ENCODE data around the gene BTG4. TPM values are rescaled to one million over a fixed set of nuclear protein-coding genes. Genes with fewer than 3 reads are reported as not detected.

Gene BTG4
- total and polyA plus RNA-seq, 2 experiments from 2014 or later = not detected

DNA sequence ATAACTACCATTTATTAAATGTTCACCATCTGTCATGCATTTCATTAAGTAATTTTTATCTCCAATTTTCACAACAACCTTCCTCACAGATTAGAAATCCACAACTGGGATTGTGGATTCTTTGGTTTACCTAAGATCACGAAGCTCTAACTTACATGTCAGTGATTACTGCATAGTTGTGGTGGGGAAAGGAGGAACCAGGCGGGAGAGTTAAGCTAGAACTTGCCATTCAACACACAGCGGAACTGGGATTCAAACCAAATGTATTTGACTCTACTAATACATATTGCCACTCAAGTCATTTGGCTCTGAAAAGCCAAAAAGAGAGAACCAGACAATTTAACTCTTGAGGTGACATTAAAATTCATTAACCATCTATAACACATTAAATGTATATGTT is 17.9 kb upstream of the BTG4 start:
- no peak overlapping the region for H3K27ac ChIP-seq
- no peak overlapping the region for H3K4me3 ChIP-seq
- no peaks in the 10 kb centered on the region for H3K9me2 ChIP-seq (replicated peaks; ENCODE audit: insufficient read depth)
- H2AFZ ChIP-seq = no peak overlapping the region
- no peak overlapping the region for H3K4me2 ChIP-seq
- H4K20me1 ChIP-seq (ENCODE audit: insufficient read depth, poor library complexity, severe bottlenecking) = no peaks in the 10 kb centered on the region
- TF ChIP-seq EZH2 (IDR thresholded peaks at IDR 0.05; ENCODE audit: borderline replicate concordance) (no peak), EZH2phosphoT487 (IDR thresholded peaks at IDR 0.05; ENCODE audit: low read depth, severe bottlenecking, unreplicated experiment) (no peak)
- TF ChIP-seq, protein P1, sequence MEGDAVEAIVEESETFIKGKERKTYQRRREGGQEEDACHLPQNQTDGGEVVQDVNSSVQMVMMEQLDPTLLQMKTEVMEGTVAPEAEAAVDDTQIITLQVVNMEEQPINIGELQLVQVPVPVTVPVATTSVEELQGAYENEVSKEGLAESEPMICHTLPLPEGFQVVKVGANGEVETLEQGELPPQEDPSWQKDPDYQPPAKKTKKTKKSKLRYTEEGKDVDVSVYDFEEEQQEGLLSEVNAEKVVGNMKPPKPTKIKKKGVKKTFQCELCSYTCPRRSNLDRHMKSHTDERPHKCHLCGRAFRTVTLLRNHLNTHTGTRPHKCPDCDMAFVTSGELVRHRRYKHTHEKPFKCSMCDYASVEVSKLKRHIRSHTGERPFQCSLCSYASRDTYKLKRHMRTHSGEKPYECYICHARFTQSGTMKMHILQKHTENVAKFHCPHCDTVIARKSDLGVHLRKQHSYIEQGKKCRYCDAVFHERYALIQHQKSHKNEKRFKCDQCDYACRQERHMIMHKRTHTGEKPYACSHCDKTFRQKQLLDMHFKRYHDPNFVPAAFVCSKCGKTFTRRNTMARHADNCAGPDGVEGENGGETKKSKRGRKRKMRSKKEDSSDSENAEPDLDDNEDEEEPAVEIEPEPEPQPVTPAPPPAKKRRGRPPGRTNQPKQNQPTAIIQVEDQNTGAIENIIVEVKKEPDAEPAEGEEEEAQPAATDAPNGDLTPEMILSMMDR (IDR thresholded peaks at IDR 0.05; ENCODE audit: poor library complexity) = no peak
- H3K4me1 ChIP-seq (ENCODE audit: insufficient read depth) = no peaks in the 10 kb centered on the region
- no peaks in the 10 kb centered on the region for H3K79me2 ChIP-seq
- WGBS (ENCODE audit: low lambda C conversion rate, missing lambda C conversion rate) = 55% methylated on average over 3 of the region's 3 CpGs
- H3K9me3 ChIP-seq (ENCODE audit: low read depth) = no peaks in the 10 kb centered on the region
- H3K27me3 ChIP-seq = no peaks in the 10 kb centered on the region
- H3K36me3 ChIP-seq (replicated peaks; ENCODE audit: insufficient read depth, low read depth) = no peaks in the 10 kb centered on the region
- DNase-seq (ENCODE audit: low spot score) = no peak

DNA sequence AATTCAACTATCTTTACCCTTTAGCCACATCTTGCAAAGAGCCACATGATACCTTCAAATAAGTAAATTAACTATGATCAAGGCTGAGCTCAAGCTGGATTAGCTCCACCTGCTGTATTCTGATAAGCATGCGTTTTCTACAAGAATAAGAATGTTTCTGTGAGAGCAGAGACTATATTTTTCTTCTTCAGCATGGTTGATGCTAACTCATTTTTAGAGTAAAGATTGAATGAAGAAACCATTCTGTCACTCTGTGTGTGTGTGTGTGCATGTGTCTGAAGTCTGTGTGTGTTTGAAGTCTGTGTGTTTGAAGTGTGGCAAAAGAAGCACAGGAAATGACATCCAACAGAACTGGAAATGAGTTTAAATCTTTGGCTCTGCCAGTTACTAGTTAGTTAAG is 16.4 kb upstream of the BTG4 start:
- no peak overlapping the region for H2AFZ ChIP-seq
- no peaks in the 10 kb centered on the region for H3K27me3 ChIP-seq

DNA sequence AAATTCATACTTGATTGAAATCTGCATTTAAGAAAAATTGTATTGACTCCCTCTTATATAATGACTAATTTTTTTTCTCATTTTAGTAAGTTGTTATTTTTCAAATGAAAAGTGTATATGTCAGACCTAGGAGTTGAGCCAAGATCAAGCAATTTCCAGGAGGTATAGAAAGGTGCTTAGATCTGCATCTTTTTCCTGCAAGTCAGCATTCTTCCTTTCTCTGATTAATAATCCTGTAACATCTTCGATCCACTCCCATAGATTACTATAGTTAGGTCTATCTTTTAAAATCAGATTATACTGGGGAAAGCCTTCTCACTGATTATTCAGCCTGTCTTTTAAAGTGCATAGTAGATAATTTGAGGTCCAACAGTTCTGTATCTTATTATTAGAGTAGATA is 15.1 kb upstream of the BTG4 start:
- no peaks in the 10 kb centered on the region for H4K20me1 ChIP-seq (ENCODE audit: insufficient read depth, poor library complexity, severe bottlenecking)
- H3K9me2 ChIP-seq (replicated peaks; ENCODE audit: insufficient read depth) = no peaks in the 10 kb centered on the region
- H3K4me1 ChIP-seq (ENCODE audit: insufficient read depth) = no peaks in the 10 kb centered on the region
- H3K27ac ChIP-seq = no peak overlapping the region
- no peak overlapping the region for H3K4me2 ChIP-seq
- H3K9me3 ChIP-seq (ENCODE audit: low read depth) = no peaks in the 10 kb centered on the region
- WGBS (ENCODE audit: low lambda C conversion rate, missing lambda C conversion rate) = 100% methylated on average over 1 of the region's 1 CpG
- no peak overlapping the region for H2AFZ ChIP-seq
- no peaks in the 10 kb centered on the region for H3K36me3 ChIP-seq (replicated peaks; ENCODE audit: insufficient read depth, low read depth)
- H3K79me2 ChIP-seq = no peaks in the 10 kb centered on the region
- TF ChIP-seq EZH2 (IDR thresholded peaks at IDR 0.05; ENCODE audit: borderline replicate concordance) (no peak), EZH2phosphoT487 (IDR thresholded peaks at IDR 0.05; ENCODE audit: low read depth, severe bottlenecking, unreplicated experiment) (no peak)
- TF ChIP-seq, protein P1 (IDR thresholded peaks at IDR 0.05; ENCODE audit: poor library complexity) = no peak
- H3K4me3 ChIP-seq = no peak overlapping the region
- no peaks in the 10 kb centered on the region for H3K27me3 ChIP-seq
- no peak for DNase-seq (ENCODE audit: low spot score)

More for the DNA sequence above, 16.4 kb upstream of the BTG4 start:
- no peak overlapping the region for H3K4me2 ChIP-seq
- 26% methylated on average over 1 of the region's 1 CpG for WGBS (ENCODE audit: low lambda C conversion rate, missing lambda C conversion rate)
- H3K79me2 ChIP-seq = no peaks in the 10 kb centered on the region
- TF ChIP-seq EZH2phosphoT487 (IDR thresholded peaks at IDR 0.05; ENCODE audit: low read depth, severe bottlenecking, unreplicated experiment) (no peak), EZH2 (IDR thresholded peaks at IDR 0.05; ENCODE audit: borderline replicate concordance) (no peak)
- TF ChIP-seq, protein P1 (IDR thresholded peaks at IDR 0.05; ENCODE audit: poor library complexity) = no peak
- DNase-seq (ENCODE audit: low spot score) = no peak
- H3K36me3 ChIP-seq (replicated peaks; ENCODE audit: insufficient read depth, low read depth) = no peaks in the 10 kb centered on the region
- no peak overlapping the region for H3K27ac ChIP-seq
- H3K4me3 ChIP-seq = no peak overlapping the region
- no peaks in the 10 kb centered on the region for H3K9me2 ChIP-seq (replicated peaks; ENCODE audit: insufficient read depth)
- H4K20me1 ChIP-seq (ENCODE audit: insufficient read depth, poor library complexity, severe bottlenecking) = no peaks in the 10 kb centered on the region
- no peaks in the 10 kb centered on the region for H3K9me3 ChIP-seq (ENCODE audit: low read depth)
- H3K4me1 ChIP-seq (ENCODE audit: insufficient read depth) = no peaks in the 10 kb centered on the region

DNA sequence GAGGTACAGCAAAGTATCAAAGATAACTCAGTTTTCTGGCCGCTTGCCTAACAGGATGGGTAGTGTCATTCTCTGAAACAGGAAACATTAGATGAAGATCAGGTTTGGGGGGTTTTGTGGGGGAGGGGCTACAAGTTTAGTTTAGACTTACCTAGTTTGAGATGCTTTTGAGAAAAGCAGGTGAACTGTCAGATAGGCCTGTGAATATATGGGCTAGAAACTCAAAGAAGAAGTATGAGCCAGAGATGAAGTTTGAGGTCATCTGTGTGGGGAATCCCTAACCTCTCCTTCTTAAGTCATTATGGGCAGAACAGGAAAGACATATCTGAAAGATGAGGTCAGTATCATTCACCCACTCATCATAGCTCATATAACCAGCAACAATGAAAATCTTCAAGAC is 14.3 kb upstream of the BTG4 start:
- no peaks in the 10 kb centered on the region for H3K79me2 ChIP-seq
- TF ChIP-seq, protein P1 (IDR thresholded peaks at IDR 0.05; ENCODE audit: poor library complexity) = no peak
- no peak for TF ChIP-seq EZH2 (IDR thresholded peaks at IDR 0.05; ENCODE audit: borderline replicate concordance)
- no peak for TF ChIP-seq EZH2phosphoT487 (IDR thresholded peaks at IDR 0.05; ENCODE audit: low read depth, severe bottlenecking, unreplicated experiment)
- WGBS (ENCODE audit: low lambda C conversion rate, missing lambda C conversion rate) = 95% methylated on average over 1 of the region's 1 CpG
- no peak overlapping the region for H3K27ac ChIP-seq
- H2AFZ ChIP-seq = no peak overlapping the region
- no peak for DNase-seq (ENCODE audit: low spot score)
- H3K4me1 ChIP-seq (ENCODE audit: insufficient read depth) = no peaks in the 10 kb centered on the region
- H3K4me3 ChIP-seq = no peak overlapping the region
- no peaks in the 10 kb centered on the region for H3K27me3 ChIP-seq
- no peaks in the 10 kb centered on the region for H4K20me1 ChIP-seq (ENCODE audit: insufficient read depth, poor library complexity, severe bottlenecking)
- H3K36me3 ChIP-seq (replicated peaks; ENCODE audit: insufficient read depth, low read depth) = no peaks in the 10 kb centered on the region
- H3K9me2 ChIP-seq (replicated peaks; ENCODE audit: insufficient read depth) = no peaks in the 10 kb centered on the region
- no peak overlapping the region for H3K4me2 ChIP-seq
- no peaks in the 10 kb centered on the region for H3K9me3 ChIP-seq (ENCODE audit: low read depth)
